Stimulated activated memory B cell treated with anti-CD40 and anti-IgM and Interleukin-4, amounts not matched to agents 10 μg/mL and 1 μg/mL and 100 μg/mL, for 72 hours (primary cell): Measurements from ENCODE around the gene DUSP1.
A peak's percentile ranks its signal among the peaks of the same experiment; 100 is the strongest.

Experiments
- ATAC-seq: fragments of 150-1000 bp; cut with Tn5 transposase; 2 replicates; pipeline ENCODE4 v1.10.0; 2021
- H3K27ac Mint-ChIP-seq: one replicate; pipeline ENCODE4 v1.8.0; 2022; ENCODE audit warnings: mild to moderate bottlenecking, mixed read lengths
- H3K27me3 Mint-ChIP-seq: one replicate; pipeline ENCODE4 v1.8.0; 2022; ENCODE audit warnings: mixed read lengths
- H3K36me3 Mint-ChIP-seq: one replicate; pipeline ENCODE4 v1.8.0; 2022; ENCODE audit warnings: mixed read lengths
- H3K4me1 Mint-ChIP-seq: one replicate; pipeline ENCODE4 v1.8.0; 2022; ENCODE audit warnings: mixed read lengths
- H3K4me3 Mint-ChIP-seq: one replicate; pipeline ENCODE4 v1.8.0; 2022; ENCODE audit warnings: mild to moderate bottlenecking, moderate library complexity, mixed read lengths
- H3K9me3 Mint-ChIP-seq: one replicate; pipeline ENCODE4 v1.8.0; 2022; ENCODE audit warnings: mixed read lengths

DUSP1 gene

GRCh38 chr5:172775326-172776234 lies 4.6 kb upstream of the DUSP1 start:
- Mint-ChIP-seq H3K9me3 (no peaks in the 10 kb centered on the region), H3K36me3 (no peaks in the 10 kb centered on the region), H3K4me3 (no peak overlapping the region), H3K27me3 (no peaks in the 10 kb centered on the region), H3K4me1 (peaks cover 53% of the 10 kb centered on the region), H3K27ac (peak overlapping the region; percentile 98)
- no peak for ATAC-seq

- Mint-ChIP-seq H3K27me3 (no peaks in the 10 kb centered on the region), H3K4me3 (no peak overlapping the region), H3K4me1 (peaks cover 59% of the 10 kb centered on the region), H3K36me3 (peaks cover under 1% of the 10 kb centered on the region), H3K9me3 (no peaks in the 10 kb centered on the region), H3K27ac (peak overlapping the region; percentile 98)
- no peak for ATAC-seq
Observed at GRCh38 chr5:172774561-172775315, 3.7 kb upstream of the DUSP1 start.

- peaks cover 10% of the 10 kb centered on the region for H3K36me3 Mint-ChIP-seq
- peak overlapping the region; percentile 60 for H3K4me3 Mint-ChIP-seq
- H3K4me1 Mint-ChIP-seq: peaks cover 68% of the 10 kb centered on the region
- H3K9me3 Mint-ChIP-seq: no peaks in the 10 kb centered on the region
- no peak for ATAC-seq
- no peaks in the 10 kb centered on the region for H3K27me3 Mint-ChIP-seq
- H3K27ac Mint-ChIP-seq: peak overlapping the region; percentile 98
Observed at GRCh38 chr5:172773481-172774469, 2.8 kb upstream of the DUSP1 start.

- Mint-ChIP-seq H3K27ac (peak overlapping the region; percentile 98), H3K4me1 (peaks cover 69% of the 10 kb centered on the region), H3K4me3 (peak overlapping the region; percentile 95), H3K36me3 (peaks cover 16% of the 10 kb centered on the region), H3K27me3 (no peaks in the 10 kb centered on the region), H3K9me3 (no peaks in the 10 kb centered on the region)
- ATAC-seq: peak; percentile 70
Observed at GRCh38 chr5:172772112-172772906, 1.3 kb upstream of the DUSP1 start.

GRCh38 chr5:172771439-172772111 lies 580 bp upstream of the DUSP1 start:
- H3K4me3 Mint-ChIP-seq: peak overlapping the region; percentile 95
- no peaks in the 10 kb centered on the region for H3K9me3 Mint-ChIP-seq
- peaks cover 16% of the 10 kb centered on the region for H3K36me3 Mint-ChIP-seq
- no peak for ATAC-seq
- H3K27me3 Mint-ChIP-seq: no peaks in the 10 kb centered on the region
- peaks cover 64% of the 10 kb centered on the region for H3K4me1 Mint-ChIP-seq
- peak overlapping the region; percentile 98 for H3K27ac Mint-ChIP-seq

GRCh38 chr5:172770374-172770674 lies 671 bp downstream of the DUSP1 start:
- H3K4me1 Mint-ChIP-seq: peaks cover 76% of the 10 kb centered on the region
- peaks cover 16% of the 10 kb centered on the region for H3K36me3 Mint-ChIP-seq
- H3K4me3 Mint-ChIP-seq: peak overlapping the region; percentile 95
- no peak for ATAC-seq
- peak overlapping the region; percentile 98 for H3K27ac Mint-ChIP-seq
- H3K9me3 Mint-ChIP-seq: no peaks in the 10 kb centered on the region
- no peaks in the 10 kb centered on the region for H3K27me3 Mint-ChIP-seq

- Mint-ChIP-seq H3K27me3 (no peaks in the 10 kb centered on the region), H3K4me3 (peak overlapping the region; percentile 95), H3K36me3 (peaks cover 16% of the 10 kb centered on the region), H3K27ac (peak overlapping the region; percentile 98), H3K9me3 (no peaks in the 10 kb centered on the region), H3K4me1 (peaks cover 80% of the 10 kb centered on the region)
- ATAC-seq: no peak
Observed at GRCh38 chr5:172769616-172770373, 1.2 kb downstream of the DUSP1 start.

GRCh38 chr5:172769342-172769615 lies 1.7 kb downstream of the DUSP1 start:
- H3K4me1 Mint-ChIP-seq: peaks cover 79% of the 10 kb centered on the region
- H3K27ac Mint-ChIP-seq: no peak overlapping the region
- no peaks in the 10 kb centered on the region for H3K9me3 Mint-ChIP-seq
- no peak for ATAC-seq
- H3K27me3 Mint-ChIP-seq: no peaks in the 10 kb centered on the region
- peaks cover 16% of the 10 kb centered on the region for H3K36me3 Mint-ChIP-seq
- peak overlapping the region; percentile 95 for H3K4me3 Mint-ChIP-seq

GRCh38 chr5:172768573-172769341 lies 2.2 kb downstream of the DUSP1 start:
- peaks cover 16% of the 10 kb centered on the region for H3K36me3 Mint-ChIP-seq
- H3K27ac Mint-ChIP-seq: no peak overlapping the region
- peaks cover 78% of the 10 kb centered on the region for H3K4me1 Mint-ChIP-seq
- H3K9me3 Mint-ChIP-seq: no peaks in the 10 kb centered on the region
- H3K27me3 Mint-ChIP-seq: no peaks in the 10 kb centered on the region
- ATAC-seq: no peak
- peak overlapping the region; percentile 95 for H3K4me3 Mint-ChIP-seq

- no peaks in the 10 kb centered on the region for H3K9me3 Mint-ChIP-seq
Observed at GRCh38 chr5:172768098-172768572, 2.9 kb downstream of the DUSP1 start.

GRCh38 chr5:172766287-172767108 lies 4.5 kb downstream of the DUSP1 start:
- Mint-ChIP-seq H3K4me1 (peaks cover 59% of the 10 kb centered on the region), H3K27ac (peak overlapping the region; percentile 92), H3K4me3 (no peak overlapping the region), H3K9me3 (no peaks in the 10 kb centered on the region), H3K36me3 (peaks cover 16% of the 10 kb centered on the region), H3K27me3 (no peaks in the 10 kb centered on the region)
- ATAC-seq: no peak

More at GRCh38 chr5:172768098-172768572, 2.9 kb downstream of the DUSP1 start:
- H3K4me3 Mint-ChIP-seq: no peak overlapping the region
- peaks cover 16% of the 10 kb centered on the region for H3K36me3 Mint-ChIP-seq
- no peak overlapping the region for H3K27ac Mint-ChIP-seq
- ATAC-seq: no peak
- H3K4me1 Mint-ChIP-seq: peaks cover 76% of the 10 kb centered on the region
- H3K27me3 Mint-ChIP-seq: no peaks in the 10 kb centered on the region

- no peaks in the 10 kb centered on the region for H3K27me3 Mint-ChIP-seq
- peaks cover 59% of the 10 kb centered on the region for H3K4me1 Mint-ChIP-seq
- peak overlapping the region; percentile 85 for H3K4me3 Mint-ChIP-seq
- no peak for ATAC-seq
- H3K27ac Mint-ChIP-seq: peak overlapping the region; percentile 92
- H3K9me3 Mint-ChIP-seq: no peaks in the 10 kb centered on the region
- peaks cover 16% of the 10 kb centered on the region for H3K36me3 Mint-ChIP-seq
Observed at GRCh38 chr5:172765766-172766286, 5.2 kb downstream of the DUSP1 start.
